ENCODE measurements around the gene EPHA7. TPM values are rescaled to one million over a fixed set of nuclear protein-coding genes. Genes with fewer than 3 reads are reported as not detected.

Gene EPHA7
- total RNA-seq, 1 experiment from 2014 or later, result 0.17 TPM

- Mint-ChIP-seq H3K27me3 (ENCODE audit: unreplicated experiment) (no peaks in the 10 kb centered on the region), H3K9me3 (ENCODE audit: low read depth, unreplicated experiment) (peaks cover 16% of the 10 kb centered on the region), H3K4me1 (ENCODE audit: low read depth, unreplicated experiment) (no peaks in the 10 kb centered on the region), H3K27ac (ENCODE audit: unreplicated experiment) (no peak overlapping the region), H3K4me3 (ENCODE audit: low read depth, unreplicated experiment) (no peak overlapping the region), H3K36me3 (ENCODE audit: insufficient read depth, unreplicated experiment) (no peaks in the 10 kb centered on the region)
- DNase-seq, result no peak
- CTCF ChIA-PET, result no interaction called here
- BruUV-seq (replicated peaks), result no TSS peak
- intact Hi-C loops (cut with micrococcal nuclease; ENCODE audit: unreplicated experiment), result no loop called here
- no peak for TF ChIP-seq CTCF (IDR thresholded peaks at IDR 0.05; ENCODE audit: unreplicated experiment)
These were observed 119.7 kb downstream of the EPHA7 start for GRCh38 chr6:93299622-93300021.

GRCh38 chr6:93295631-93296030 is 123.7 kb downstream of the EPHA7 start:
- TF ChIP-seq CTCF (IDR thresholded peaks at IDR 0.05; ENCODE audit: unreplicated experiment), result no peak
- Mint-ChIP-seq H3K36me3 (ENCODE audit: insufficient read depth, unreplicated experiment) (no peaks in the 10 kb centered on the region), H3K4me1 (ENCODE audit: low read depth, unreplicated experiment) (no peaks in the 10 kb centered on the region), H3K9me3 (ENCODE audit: low read depth, unreplicated experiment) (peaks cover 5% of the 10 kb centered on the region), H3K27ac (ENCODE audit: unreplicated experiment) (no peak overlapping the region), H3K4me3 (ENCODE audit: low read depth, unreplicated experiment) (no peak overlapping the region), H3K27me3 (ENCODE audit: unreplicated experiment) (no peaks in the 10 kb centered on the region)
- BruUV-seq (replicated peaks), result no TSS peak
- CTCF ChIA-PET, result no interaction called here
- intact Hi-C loops (cut with micrococcal nuclease; ENCODE audit: unreplicated experiment), result no loop called here
- DNase-seq, result no peak

GRCh38 chr6:93294879-93295278 is 124.5 kb downstream of the EPHA7 start:
- no peak overlapping the region for H3K27ac Mint-ChIP-seq (ENCODE audit: unreplicated experiment)
- CTCF ChIA-PET, result no interaction called here
- TF ChIP-seq CTCF (IDR thresholded peaks at IDR 0.05; ENCODE audit: unreplicated experiment), result no peak
- no peak for DNase-seq
- H3K4me3 Mint-ChIP-seq (ENCODE audit: low read depth, unreplicated experiment), result no peak overlapping the region
- H3K36me3 Mint-ChIP-seq (ENCODE audit: insufficient read depth, unreplicated experiment), result no peaks in the 10 kb centered on the region
- H3K9me3 Mint-ChIP-seq (ENCODE audit: low read depth, unreplicated experiment), result peaks cover 5% of the 10 kb centered on the region
- intact Hi-C loops (cut with micrococcal nuclease; ENCODE audit: unreplicated experiment), result no loop called here
- no TSS peak for BruUV-seq (replicated peaks)
- no peaks in the 10 kb centered on the region for H3K4me1 Mint-ChIP-seq (ENCODE audit: low read depth, unreplicated experiment)
- no peaks in the 10 kb centered on the region for H3K27me3 Mint-ChIP-seq (ENCODE audit: unreplicated experiment)

GRCh38 chr6:93293872-93294271 is 125.5 kb downstream of the EPHA7 start:
- CTCF ChIA-PET, result no interaction called here
- Mint-ChIP-seq H3K4me1 (ENCODE audit: low read depth, unreplicated experiment) (no peaks in the 10 kb centered on the region), H3K4me3 (ENCODE audit: low read depth, unreplicated experiment) (no peak overlapping the region), H3K36me3 (ENCODE audit: insufficient read depth, unreplicated experiment) (no peaks in the 10 kb centered on the region), H3K9me3 (ENCODE audit: low read depth, unreplicated experiment) (peaks cover 3% of the 10 kb centered on the region), H3K27me3 (ENCODE audit: unreplicated experiment) (no peaks in the 10 kb centered on the region), H3K27ac (ENCODE audit: unreplicated experiment) (no peak overlapping the region)
- no peak for TF ChIP-seq CTCF (IDR thresholded peaks at IDR 0.05; ENCODE audit: unreplicated experiment)
- DNase-seq, result no peak
- intact Hi-C loops (cut with micrococcal nuclease; ENCODE audit: unreplicated experiment), result no loop called here
- no TSS peak for BruUV-seq (replicated peaks)

GRCh38 chr6:93293460-93293859 is 125.9 kb downstream of the EPHA7 start:
- Mint-ChIP-seq H3K27ac (ENCODE audit: unreplicated experiment) (no peak overlapping the region), H3K27me3 (ENCODE audit: unreplicated experiment) (no peaks in the 10 kb centered on the region), H3K36me3 (ENCODE audit: insufficient read depth, unreplicated experiment) (no peaks in the 10 kb centered on the region), H3K4me3 (ENCODE audit: low read depth, unreplicated experiment) (no peak overlapping the region), H3K9me3 (ENCODE audit: low read depth, unreplicated experiment) (peaks cover 3% of the 10 kb centered on the region), H3K4me1 (ENCODE audit: low read depth, unreplicated experiment) (no peaks in the 10 kb centered on the region)
- no peak for TF ChIP-seq CTCF (IDR thresholded peaks at IDR 0.05; ENCODE audit: unreplicated experiment)
- no TSS peak for BruUV-seq (replicated peaks)
- intact Hi-C loops (cut with micrococcal nuclease; ENCODE audit: unreplicated experiment), result no loop called here
- CTCF ChIA-PET, result no interaction called here
- no peak for DNase-seq
